GM19025 (cell line): ENCODE results near the gene FXYD7.

Experiments
- ATAC-seq: cut with Tn5 transposase; IDR thresholded peaks from one replicate; pipeline ENCODE4 v1.9.1; 2021; ENCODE audit warnings: mild to moderate bottlenecking, low read depth, moderate library complexity; ENCODE audit not compliant: unreplicated experiment

The FXYD7 gene

DNA sequence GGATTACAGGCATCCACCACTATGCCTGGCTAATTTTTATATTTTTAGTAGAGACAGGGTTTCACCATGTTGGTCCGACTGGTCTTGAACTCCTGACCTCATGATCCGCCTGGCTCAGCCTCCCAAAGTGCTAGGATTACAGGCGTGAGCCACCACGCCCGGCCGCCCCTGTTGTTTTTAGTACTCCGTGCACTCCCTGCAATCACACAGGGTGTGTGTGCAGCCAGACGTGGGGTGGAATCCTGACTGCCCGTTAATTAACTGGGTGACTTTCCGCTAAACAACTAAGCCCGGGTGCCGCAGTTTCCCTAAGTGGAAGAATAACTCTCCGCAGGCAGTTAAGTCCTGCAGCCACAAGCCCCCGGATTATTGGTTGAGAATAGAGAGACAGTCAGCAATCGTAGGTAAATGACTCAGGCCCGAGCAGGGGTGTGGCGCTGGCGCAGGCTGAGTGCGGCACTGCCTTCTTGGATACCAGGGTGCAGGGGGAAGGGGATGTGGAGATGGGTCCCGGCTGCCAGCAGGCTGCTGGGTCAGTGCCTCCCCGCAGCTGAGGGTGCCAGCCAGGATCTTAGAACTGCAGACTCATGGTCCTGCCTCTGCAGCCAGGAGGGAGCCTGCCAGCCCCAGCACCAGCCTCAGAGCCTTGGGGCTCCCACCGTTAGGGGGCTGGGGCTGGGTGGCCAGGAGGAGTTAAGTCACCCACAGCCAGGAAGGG, 33.5 kb upstream of the FXYD7 start:
- no peak for ATAC-seq

GRCh38 chr19:35110974-35111373, 32.1 kb upstream of the FXYD7 start:
- no peak for ATAC-seq

DNA sequence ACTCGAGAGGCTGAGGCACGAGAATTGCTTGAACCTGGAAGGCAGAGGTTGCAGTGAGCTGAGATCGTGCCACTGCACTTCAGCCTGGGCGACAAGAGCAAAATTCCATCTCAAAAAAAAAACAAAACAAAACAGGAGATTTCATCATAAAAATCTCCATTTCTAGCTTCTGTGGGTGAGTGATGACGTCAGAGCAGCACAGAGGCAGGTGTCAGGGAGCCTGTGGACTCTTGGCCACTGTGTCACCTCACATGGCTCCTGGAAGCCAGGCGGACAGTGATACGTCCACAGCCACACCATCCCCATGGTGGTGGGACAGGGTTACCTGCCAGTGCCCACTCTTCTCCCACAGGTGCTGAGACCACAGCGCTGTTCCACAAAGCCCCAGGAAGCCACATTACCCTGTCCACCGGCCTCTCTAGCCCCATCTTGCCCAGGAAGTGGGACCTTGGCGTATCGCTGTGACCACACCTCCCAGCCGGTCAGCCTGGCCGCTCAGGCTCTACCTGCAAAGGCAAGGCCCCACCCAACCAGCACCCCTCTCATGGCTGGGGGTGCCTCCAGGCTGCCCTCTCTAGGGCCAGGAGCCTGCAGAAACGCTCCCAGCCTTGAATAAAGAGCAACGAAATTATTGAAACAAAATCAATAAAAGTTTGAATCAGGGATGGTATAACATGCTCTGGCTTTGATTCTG, 29.9 kb upstream of the FXYD7 start:
- no peak for ATAC-seq

- no peak for ATAC-seq
Observed at GRCh38 chr19:35114353-35115176, 28.5 kb upstream of the FXYD7 start.

- no peak for ATAC-seq
Observed at GRCh38 chr19:35115177-35115951, 27.7 kb upstream of the FXYD7 start, which contains the start of gene FXYD3. FXYD3 (plus strand) TSS chr19:35115823; CDS start chr19:35119377, 3,554 bp downstream.

- no peak for ATAC-seq
Observed at GRCh38 chr19:35116072-35116801, 26.8 kb upstream of the FXYD7 start.

- ATAC-seq: no peak
Observed at GRCh38 chr19:35117116-35117515, 25.9 kb upstream of the FXYD7 start.

DNA sequence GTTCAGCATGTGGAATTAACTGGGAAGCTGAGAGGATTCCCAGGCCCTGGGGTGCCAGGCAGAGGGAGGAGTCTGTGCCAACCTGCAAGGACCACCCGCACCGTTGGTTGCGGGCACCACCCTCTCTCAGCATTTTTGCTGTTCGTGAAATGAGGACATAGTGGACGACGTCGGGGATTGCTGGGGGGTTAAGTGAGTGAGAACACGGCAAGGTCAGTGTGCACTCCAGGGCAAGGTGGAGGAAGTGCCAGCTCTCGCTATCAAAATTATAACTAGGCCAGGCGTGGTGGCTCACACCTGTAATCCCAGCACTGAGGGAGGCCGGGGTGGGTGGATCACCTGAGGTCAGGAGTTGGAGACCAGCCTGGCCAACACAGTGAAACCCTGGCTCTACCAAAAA, 25.3 kb upstream of the FXYD7 start:
- no peak for ATAC-seq

GRCh38 chr19:35118268-35119020, 24.6 kb upstream of the FXYD7 start:
- no peak for ATAC-seq

- ATAC-seq: no peak
Observed at GRCh38 chr19:35119091-35119490, 24.0 kb upstream of the FXYD7 start.

DNA sequence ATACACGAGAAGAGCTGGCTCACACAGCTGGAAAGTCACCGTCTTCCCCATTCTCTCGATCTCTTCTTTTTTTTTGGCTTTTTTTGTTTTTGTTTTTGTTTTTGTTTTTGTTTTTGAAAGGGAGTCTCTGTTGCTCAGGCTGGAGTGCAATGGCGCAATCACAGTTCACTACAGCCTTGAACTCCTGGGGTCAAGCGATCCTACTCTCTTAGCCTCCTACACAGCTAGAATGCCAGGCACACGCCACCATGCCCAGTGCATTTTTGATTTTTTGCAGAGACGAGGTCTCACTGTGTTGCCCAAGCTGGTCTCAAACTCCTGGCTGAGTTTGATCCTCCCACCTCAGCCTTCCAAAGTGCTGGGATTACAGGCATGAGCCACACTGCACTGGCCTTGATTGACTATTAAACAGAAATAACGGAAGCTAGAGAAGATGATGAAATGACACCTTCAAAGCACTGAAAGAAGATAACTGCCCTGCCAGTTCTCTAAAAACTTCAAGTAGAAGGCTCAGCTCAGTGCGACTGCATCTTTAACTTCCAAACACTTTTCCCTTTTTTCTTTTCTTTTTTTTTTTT, 23.4 kb upstream of the FXYD7 start:
- ATAC-seq: no peak

DNA sequence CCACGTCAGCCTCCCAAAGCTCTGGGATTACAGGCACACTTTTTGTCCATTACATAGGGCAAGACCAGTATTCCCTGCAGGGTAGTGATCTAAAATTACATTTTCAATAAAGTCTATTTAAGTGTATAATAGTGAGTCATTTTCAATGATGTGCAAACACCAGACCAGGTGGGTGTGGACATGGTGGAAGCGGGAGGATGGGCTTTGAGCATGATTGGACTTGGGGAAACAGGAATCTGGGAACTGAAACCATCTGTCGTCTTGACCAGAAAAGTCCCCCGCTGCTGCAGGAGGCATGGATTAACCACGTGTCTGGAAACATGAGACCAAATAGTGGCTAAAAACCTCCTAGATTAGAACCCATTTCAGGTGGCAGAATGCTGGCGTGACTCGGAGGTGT, 22.6 kb upstream of the FXYD7 start:
- no peak for ATAC-seq

DNA sequence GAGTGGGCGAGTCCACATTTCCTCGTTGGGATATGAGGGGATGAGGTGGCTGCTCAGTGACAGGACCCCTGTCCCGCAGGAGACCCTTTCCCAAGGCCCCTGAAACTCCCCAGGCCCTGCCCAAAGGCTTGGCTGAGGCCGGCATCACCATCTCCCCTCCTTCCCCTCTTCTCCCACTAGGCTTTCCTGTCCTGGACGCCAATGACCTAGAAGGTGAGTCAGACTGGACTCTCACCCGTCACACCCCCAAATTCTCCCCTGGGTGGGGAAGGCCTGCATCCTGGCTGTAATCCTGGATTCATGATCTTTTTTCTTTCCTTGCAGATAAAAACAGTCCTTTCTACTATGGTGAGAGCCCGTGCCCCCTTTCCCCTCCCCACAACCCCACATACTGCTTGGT, 22.2 kb upstream of the FXYD7 start:
- ATAC-seq: no peak

DNA sequence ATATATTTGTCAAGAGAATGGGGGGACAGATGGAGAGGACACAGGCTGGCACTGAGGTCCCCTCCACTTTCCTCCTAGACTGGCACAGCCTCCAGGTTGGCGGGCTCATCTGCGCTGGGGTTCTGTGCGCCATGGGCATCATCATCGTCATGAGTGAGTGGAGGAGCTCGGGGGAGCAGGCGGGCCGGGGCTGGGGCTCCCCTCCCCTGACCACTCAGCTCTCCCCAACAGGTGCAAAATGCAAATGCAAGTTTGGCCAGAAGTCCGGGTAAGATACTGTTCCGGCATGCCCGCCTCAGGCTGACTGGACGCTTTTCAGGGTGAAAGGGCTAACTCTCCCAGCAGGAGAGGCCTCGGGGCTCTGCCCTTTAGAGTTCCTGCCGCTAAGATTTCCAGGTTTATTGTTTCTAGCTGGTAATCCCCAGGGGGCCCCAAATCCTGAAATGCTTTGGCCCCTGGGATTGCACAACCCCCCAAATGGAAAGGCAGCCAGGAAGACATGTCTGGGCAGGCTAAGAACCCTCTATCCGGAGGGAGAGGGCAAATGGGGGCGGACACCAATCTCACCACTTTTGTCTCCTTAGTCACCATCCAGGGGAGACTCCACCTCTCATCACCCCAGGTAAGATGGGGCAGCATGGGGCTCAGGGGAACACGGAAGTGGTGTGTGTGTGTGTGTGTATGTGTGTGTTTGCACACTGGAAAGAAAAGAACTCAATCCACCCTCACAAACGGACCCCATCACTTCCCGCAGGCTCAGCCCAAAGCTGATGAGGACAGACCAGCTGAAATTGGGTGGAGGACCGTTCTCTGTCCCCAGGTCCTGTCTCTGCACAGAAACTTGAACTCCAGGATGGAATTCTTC, 20.1 kb upstream of the FXYD7 start:
- no peak for ATAC-seq

GRCh38 chr19:35123573-35123972, 19.5 kb upstream of the FXYD7 start:
- no peak for ATAC-seq

DNA sequence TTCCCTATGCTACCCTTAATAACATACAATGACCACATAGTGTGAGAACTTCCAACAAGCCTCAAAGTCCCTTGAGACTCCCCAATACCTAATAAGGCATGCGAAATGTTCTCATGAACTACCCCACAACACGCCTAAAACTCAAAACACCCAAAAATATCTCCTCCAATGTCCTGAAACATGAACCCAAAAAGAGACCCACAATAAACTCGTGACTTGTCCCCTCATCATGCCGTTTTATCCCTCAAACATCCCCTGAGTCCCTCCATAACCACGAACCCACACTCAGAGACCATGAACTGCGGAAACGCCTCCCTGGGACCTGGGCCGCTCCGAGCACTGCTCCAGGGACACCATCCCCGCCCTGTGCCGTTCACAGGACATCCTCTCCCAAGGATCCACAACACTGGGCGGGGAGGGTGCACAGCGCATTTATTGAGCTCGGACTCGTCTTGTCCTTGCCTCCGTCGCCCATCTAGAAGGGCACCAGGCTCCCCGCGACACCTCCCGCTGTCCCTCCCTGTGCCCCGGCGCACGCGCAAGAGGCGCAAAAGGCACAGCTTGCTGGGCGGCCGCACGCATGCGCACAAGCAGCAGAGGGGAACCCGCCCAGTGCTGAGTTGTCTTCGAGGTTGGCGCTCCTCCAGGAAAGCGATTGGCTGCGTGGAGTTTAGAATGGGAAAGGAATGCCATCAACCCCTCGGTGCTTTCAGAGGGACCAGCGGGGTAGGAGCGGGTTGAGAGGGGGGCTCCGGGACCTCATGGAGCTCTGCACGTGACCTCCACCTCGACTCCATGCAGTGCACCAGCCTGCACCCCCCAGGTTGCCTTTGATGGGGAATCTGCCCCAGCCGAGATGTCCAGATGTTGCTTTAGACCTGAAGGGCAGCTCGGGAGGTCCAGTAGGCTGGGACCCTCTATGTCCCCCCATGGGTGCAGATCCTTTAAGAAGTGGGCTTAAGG, 18.7 kb upstream of the FXYD7 start:
- peak; percentile 70 for ATAC-seq

DNA sequence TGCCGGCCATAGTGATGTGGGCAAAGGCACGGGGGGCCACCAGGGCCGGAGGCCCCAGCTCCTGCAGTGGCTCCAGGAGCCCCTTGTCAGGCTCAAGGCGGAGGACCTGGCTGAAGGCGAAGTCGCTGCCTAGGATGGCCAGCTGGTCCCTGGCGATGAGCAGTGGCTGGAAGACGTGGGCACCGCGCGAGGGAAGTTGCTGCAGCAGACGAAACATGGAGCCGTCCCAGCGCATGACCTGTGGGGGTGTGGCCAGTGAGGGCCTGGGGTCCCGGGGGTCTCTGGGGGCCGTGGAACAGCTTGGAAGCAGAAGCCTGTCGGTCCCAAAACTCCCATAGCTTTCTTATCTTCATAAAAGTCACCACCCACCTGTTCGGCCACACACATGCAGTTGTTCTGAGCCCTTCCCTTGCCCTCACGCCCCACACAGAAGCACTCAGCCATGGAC, 17.8 kb upstream of the FXYD7 start:
- ATAC-seq: no peak
